ENCODE data around the gene GAK.
"Not testable (repeated sequence)": the region's sequence is repeated elsewhere in the genome, so short reads cannot be mapped to it uniquely, and the experiment has no call there.

Gene GAK

DNA sequence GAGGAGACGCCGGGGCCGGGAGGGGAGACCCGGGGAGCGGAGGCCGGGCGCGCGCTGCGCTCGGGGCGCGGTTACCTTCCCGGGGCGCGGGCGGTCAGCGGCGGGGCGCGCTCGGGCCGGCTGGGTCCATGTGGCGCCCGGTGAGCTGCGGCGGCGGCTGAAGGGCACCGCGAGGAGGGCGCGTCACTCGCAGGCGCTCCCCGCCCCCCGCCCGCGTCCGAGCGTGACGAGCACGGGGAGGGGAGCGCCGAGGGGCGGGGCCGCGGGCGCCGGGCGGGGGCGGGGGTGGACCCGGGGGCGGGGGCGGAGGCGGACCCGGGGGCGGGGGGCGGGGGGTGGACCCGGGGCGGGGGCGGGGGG is 106.2 kb downstream of the GAK start, which contains the start of gene CPLX1:
CPLX1 (minus strand) TSS at position 159 of the 360 bp plus-strand sequence. CDS start 1,607 bp downstream, outside the sequence.
- peak in 1 of 2 donors; percentile 40 for DNase-seq

DNA sequence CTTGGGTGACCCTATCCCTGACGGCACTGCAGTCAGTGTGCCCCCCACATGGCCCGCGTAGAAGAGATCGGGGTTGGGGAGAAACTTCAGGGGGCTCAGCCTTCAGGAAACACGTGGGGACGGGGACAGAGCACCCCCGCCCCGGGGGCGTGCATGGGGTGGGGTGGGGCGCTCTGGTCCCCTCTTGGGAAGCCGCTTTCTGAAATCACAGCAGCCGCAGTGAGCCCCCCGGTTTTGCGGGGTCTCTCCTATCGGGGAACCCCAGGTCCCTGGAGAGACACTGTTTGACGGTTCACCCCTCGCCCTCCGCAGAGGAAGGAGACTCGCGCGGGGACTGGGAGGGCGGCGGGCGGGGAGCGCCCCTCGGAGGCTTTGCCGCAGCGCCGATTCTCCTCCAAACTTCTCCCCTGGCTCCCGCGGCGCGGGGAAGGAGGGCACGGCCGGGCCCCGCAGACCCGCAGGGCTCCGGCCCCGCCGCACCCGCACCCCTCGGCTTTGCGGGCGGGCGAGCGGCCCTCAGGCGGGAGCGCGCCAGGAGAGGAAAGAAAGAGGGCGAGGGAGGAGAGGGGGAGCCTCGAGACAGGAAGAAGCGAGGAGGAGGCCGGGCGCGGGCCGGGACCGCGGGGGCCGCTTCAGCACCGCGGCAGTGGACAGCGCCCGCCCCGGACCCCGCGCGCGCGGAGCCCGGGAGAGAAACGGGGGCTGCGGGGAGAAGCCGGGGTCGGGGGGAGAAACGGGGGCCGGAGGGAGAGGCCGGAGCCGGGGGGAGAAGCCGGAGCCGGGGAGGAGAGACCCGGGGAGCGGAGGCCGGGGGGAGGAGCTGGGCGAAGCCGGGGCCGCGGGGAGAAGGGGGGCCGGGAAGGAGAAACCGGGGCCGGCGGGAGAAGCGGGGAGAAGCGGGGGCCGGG is 106.8 kb downstream of the GAK start:
- DNase-seq: peak in 1 of 2 donors; percentile 35

DNA sequence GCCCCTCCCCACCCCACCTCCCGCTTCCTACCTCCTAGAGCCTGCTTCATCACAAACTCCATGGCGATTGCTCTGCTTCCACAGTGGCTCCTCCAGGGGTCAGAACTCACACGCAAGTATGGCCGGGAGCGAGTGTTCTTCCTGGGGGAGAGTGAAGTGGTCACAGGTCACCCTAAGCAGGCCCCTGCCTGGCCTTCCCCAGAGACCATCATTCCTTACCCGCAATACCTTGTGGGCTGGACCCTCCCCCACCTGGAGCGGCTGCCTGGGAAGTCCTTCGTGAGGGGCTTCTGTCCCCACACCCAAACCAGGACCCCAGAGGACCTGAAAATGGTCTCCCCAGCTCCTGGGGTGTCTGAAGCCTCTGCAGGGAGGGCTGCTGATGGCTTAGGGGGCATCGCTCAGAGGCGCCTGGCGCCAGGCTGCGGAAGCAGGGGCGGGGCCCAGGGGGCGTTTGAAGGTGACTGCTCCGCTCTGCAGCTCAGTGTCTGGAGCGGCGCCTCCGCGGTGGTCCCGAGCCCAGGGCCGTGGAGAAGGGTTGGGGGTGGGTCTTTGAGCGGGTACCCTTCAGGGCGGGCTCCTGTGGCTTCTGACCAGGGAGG is 107.6 kb downstream of the GAK start:
- no peak for DNase-seq

DNA sequence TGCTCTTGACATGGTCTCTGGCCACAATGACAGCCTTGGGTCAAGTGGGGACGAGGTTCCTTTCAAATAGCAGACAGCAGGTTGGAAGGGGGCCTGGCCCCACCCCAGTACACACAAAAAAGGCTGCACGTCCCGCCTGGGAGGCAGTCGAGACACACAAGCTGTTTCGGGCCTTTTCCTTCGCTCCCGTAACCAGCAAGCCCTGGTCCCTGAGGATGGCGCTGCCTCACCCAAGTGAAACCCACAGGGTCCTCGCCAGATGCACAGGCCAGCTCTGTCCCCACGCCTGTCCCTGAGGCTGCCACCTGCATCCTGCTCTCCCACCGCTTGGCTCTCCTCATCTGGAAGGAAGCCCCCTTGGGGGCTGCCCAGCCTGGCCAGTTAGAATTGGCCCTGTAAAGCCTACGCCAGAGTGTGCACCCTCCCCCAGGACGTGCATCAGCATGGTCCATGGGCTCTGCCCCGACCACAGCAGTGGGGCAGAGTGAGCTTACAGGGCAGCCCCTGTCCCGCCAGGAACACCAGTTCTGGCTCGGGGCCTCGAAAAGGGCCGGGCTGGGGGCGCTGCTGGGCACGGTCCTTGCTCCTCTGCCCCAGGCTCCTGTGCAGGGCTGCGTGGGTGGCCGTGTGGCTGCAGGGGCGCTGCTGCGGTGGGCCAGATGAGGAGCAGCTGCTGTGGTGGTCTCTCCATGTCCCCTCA is 108.2 kb downstream of the GAK start:
- no peak for DNase-seq

DNA sequence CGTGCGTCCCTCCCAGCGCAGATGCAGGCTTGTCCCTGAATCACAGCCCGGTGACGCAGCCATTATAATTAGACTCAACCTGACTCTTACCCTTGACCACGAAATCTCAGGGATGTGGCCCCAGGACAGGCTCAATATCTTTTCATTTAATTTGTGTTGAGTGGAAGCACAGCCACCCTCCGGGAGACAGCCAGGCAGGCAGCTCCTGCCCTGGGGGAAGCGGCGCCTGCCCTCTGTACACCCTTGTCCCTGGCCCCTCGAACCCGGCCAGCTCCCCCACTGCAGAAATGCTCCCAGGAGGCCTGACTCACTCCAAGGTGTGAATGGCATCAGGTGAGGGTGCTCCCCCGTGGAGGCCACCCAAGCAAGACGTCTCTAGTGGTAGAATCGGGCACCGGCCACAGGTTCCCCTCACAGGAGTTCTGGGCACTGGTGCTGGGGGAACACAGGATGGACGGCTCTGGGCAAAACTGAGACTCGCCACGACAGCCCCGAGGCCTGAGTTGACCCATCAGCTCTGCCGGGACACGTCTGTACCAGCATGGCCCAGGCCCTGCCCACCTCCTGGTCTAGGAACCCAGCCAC is 108.8 kb downstream of the GAK start:
- no peak for DNase-seq

- DNase-seq: no peak
These were observed 109.5 kb downstream of the GAK start for GRCh38 chr4:822361-823175.

DNA sequence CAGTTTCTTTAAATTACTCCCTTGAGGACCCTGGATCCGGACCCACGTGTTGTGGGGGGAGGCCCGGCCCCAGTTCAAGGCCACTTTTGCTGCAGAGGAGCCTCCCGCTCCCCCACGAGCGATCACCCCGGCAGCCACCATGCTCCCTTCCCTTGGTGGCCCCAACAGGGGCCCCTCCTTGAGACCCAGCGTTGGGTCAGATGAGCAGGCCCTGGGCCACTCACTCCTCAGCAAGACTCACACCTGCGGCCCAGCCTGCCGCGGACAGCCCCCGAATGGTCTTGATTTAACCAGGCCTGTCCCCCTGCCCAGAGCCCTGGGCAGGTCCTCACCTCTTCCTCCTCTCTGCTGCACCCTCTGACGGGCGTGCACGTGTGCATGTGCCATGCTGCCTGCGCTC is 110.5 kb downstream of the GAK start:
- no peak for DNase-seq

- DNase-seq: no peak
These were observed 110.9 kb downstream of the GAK start for GRCh38 chr4:821181-821591.

DNA sequence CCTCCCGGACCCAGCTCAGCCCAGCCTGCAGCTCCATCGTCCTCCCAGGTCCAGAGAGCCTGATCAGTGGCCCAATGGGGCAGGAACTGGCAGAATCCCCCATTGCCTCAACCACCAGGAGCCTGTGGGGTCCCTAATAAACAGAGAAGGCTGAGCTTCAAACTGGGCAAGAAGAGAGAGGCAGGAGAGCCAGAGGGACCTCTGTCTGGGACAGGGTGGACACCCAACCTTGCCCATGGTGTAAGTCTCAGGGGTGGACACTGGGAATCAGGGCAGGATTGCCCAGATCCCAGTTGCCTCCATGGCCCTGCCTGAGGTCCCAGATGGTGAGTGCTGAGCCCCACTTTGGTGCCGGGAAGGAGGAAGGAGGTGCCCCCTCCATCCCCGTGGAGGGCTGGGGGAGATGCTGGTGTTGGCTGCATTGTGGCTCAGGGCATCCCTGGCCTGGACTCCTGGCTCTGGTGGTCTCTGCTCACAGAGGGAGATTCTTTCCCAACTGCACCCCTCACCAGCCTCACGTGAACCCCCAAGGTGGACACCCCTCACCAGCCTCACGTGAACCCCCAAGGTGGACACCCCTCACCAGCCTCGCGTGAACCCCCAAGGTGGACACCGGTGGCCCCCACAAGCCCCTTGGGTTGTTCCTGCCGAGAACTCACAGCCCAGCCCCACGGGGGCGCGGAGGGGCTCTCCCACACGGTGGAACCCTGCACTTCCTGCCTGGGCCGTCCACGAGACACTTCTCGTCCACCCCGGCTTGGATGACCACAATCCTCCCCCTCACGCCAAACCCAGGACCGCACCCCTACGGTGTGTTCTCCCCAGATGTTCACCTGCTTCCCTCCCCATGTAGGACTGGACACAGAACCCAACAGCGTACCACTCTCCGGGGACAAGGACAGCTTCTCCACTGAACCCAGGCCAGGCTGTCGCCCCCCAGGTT is 111.6 kb downstream of the GAK start:
- DNase-seq: no peak

GRCh38 chr4:819401-820229 is 112.5 kb downstream of the GAK start:
- DNase-seq: no peak

GRCh38 chr4:818106-818921 is 113.8 kb downstream of the GAK start:
- DNase-seq: no peak

DNA sequence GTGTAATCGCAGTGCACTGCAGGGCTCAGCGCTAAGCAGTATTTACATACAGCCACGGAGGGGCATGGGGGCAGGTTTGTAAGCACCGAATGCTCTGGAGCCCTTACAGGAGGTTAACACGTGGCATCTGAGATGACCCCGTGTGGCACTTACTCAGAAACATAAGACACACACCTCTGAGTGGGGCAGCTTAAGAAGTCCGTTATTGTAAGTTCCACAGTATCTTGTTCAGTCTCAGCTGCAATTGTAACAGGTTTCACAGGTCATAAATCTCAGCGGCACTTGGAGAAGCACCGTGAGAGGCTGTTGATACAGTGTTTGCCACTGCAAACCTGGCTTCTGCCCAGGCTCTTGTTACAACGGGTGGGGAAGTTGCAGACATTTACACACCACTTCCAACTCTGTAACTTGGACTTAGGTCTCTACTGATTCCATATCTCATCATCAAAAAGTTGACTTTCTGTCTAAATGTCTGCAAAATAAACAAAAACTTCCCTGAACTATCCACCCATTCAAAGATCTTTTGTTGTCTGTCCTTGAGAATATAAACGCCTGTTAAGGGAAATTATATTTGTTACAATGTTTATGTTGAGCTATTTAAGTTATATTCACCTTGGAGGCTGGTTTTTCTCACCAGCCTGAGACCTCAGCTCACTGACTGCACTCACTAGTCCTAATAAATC is 116.5 kb downstream of the GAK start:
- DNase-seq: no peak

DNA sequence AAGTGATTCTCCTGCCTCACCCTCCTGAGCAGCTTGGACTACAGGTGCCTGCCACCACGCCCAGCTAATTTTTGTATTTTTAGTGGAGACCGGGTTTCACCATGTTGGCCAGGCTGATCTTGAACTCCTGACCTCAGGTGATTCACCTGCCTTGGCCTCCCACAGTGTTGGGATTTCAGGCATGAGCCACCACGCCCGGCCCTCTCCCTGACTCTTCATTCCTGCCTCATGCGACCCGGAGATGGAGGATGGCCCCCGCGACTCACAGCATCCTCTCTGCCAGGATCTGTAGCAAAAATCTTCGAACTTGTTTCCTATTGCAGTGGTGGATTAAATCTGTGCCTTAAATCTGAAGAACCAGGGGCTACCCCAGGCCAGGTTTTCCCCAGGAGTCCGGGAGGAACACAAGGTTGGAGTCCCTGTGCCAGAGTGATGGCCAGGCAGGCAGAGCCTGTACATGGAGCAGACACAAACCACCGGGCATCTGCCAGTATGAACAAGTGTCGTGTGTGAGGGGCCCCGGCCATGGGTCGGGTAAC is 117.7 kb downstream of the GAK start:
- no peak for DNase-seq

DNA sequence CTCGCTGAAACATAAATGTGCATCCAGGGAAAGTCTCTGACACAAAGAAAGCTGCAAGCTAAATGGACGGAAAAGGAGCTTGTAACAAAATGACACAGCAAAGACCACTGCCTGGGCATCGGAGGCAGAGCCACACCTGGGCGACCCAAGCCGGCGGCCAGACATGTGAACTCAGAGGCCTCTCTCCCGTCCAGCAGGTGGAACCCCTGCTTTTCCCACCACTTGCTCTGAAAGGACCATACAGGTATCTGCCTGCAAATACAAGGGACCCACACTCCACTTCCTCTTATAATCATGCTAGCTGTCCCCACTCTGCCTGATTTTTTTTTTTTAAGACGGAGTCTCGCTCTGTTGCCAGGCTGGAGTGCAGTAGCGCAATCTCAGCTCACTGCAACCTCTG is 118.2 kb downstream of the GAK start:
- no peak for DNase-seq

GRCh38 chr4:808860-809570 is 123.1 kb downstream of the GAK start:
- DNase-seq: no peak

- no peak for DNase-seq
These were observed 124.3 kb downstream of the GAK start for GRCh38 chr4:807792-808191.

GRCh38 chr4:806979-807378 is 125.1 kb downstream of the GAK start:
- DNase-seq: not testable (repeated sequence)

GRCh38 chr4:804804-805203 is 127.3 kb downstream of the GAK start:
- DNase-seq: no peak
